Left lung (tissue), 10 donors: ENCODE data around the gene ADIPOR2. TPM values are rescaled to one million over a fixed set of nuclear protein-coding genes. Genes with fewer than 3 reads are reported as not detected.

ENCODE experiments used
- ATAC-seq: fragments of 200-7000 bp; cut with Tn5 transposase; one replicate; pipeline ENCODE4 v1.9.1; 2020; ENCODE audit warnings: moderate library complexity
- DNase-seq, 4 donors: peaks; one replicate each; pipeline ENCODE4 v3.0.0-alpha.2; 2013 to 2020
- H3K27ac ChIP-seq, 2 donors: fragments of 200-600 bp; sonication (generic) in 1 of 2; one replicate each; pipeline versions ENCODE4 v1.5.0 to v1.8.0; 2020 to 2021
- H3K27me3 ChIP-seq, 2 donors: fragments of 200-600 bp; sonication (generic) in 1 of 2; one replicate each; pipeline versions ENCODE4 v1.5.0 to v1.8.0; 2020 to 2021
- H3K36me3 ChIP-seq, 2 donors: fragments of 200-600 bp; sonication (generic) in 1 of 2; one replicate each; pipeline versions ENCODE4 v1.5.0 to v1.8.0; 2020 to 2021
- H3K4me1 ChIP-seq, 2 donors: fragments of 200-600 bp; one replicate each; pipeline ENCODE4 v1.8.0; 2021
- H3K4me3 ChIP-seq, 2 donors: fragments of 200-600 bp; sonication (generic) in 1 of 2; one replicate each; pipeline versions ENCODE4 v1.5.0 to v1.8.0; 2020 to 2021; ENCODE audit warnings: mild to moderate bottlenecking in 1 of 2
- H3K9me3 ChIP-seq, 2 donors: fragments of 200-600 bp; sonication (generic) in 1 of 2; one replicate each; pipeline versions ENCODE4 v1.5.0 to v1.8.0; 2020 to 2021
- CTCF ChIP-seq, 2 donors: fragments of 200-600 bp; sonication (generic) in 1 of 2; IDR thresholded peaks; one replicate each; pipeline versions ENCODE4 v1.5.0 to v1.8.0; 2021; ENCODE audit warnings: antibody characterized with exemption in 2 of 2
- intact Hi-C, 2 donors: fragments of 100-400 bp; cut with DNase I; formaldehyde crosslinking; loops; one replicate each; pipeline versions ENCODE4 v1.11.2 to v1.14.2; 2022
- polyA plus RNA-seq, 6 donors: library from polyadenylated mRNA; unstranded; fragments of 120-200 nt; gene quantifications; one replicate each; pipeline ENCODE4 v1.2.1, GENCODE V29; 2013; ENCODE audit not compliant: insufficient read length in 6 of 6
- total RNA-seq, 2 donors: library from RNA; stranded (reverse); fragmentation: NEBNext Ultra II Directional; extraction: Animal tissue kit (Norgen Biotek cat#: 25700); gene quantifications; one replicate each; pipeline ENCODE4 v1.2.1, GENCODE V29; 2021
- donor health status: DM: no; HTN: yes; CAD: no.
- donor health status: DM: no; HTN: no; CAD: no.

Gene ADIPOR2
- total and polyA plus RNA-seq, 8 donors: 37.0 to 66.8 (median 41.7) TPM

DNA sequence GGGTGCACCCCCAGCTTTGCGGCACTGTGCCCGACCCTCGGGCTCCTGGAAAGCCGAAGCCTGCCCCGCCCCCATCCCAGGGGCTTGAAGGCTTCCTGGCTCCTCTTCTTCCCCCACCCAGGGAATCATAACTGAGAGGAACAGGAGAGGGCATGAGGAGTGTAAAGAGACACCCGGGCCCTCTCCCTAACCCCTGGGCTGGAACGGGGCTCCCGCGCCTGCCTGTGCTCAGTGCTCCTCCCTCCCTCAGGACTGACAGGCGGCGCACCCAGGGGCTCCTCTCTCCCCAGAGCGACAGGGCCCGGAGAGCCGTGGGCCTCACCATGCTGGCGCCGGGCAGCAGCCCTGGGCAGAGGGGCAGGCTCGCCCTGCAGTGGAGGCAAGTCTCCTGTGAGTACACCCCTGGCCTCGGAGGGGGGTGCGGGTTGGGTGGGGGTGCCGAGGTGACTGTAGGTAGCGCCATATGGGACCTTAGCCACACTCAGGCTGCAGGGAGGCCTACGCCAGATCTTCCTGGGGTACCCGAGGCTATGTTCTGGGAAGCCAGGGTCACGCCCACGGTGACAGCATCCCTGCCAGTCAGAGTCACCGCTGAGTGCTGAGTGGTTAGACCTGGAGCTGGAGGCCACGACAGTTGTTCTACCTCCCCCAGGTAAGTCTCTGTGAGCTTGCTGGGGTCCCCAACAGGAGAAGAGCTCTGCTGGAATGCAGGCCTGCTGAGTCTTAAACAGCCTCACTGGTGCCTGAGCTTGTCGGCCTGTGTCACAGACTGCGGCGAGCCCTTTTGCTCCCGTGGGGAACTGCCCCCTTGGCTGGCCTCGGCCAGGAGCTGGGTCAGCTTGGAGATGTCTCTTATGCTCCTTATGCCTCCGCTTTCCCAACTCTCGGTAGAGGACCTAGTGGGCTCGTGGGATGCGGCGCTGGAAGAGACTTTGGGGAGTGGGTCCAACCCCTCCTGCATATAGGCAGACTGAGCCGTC, 137.2 kb downstream of the ADIPOR2 start:
- intact Hi-C loops: no loop called here
- no peaks in the 10 kb centered on the region for H3K36me3 ChIP-seq
- no peak overlapping the region for H3K27ac ChIP-seq
- no peaks in the 10 kb centered on the region for H3K9me3 ChIP-seq
- no peaks in the 10 kb centered on the region for H3K4me1 ChIP-seq
- ATAC-seq (no peak), DNase-seq (peak in 1 of 4 donors; percentile 62)
- TF ChIP-seq CTCF (IDR thresholded peaks at IDR 0.05): no peak
- H3K4me3 ChIP-seq: no peak overlapping the region
- H3K27me3 ChIP-seq: peaks cover 18 to 79% of the 10 kb centered on the region in 2 donors

DNA sequence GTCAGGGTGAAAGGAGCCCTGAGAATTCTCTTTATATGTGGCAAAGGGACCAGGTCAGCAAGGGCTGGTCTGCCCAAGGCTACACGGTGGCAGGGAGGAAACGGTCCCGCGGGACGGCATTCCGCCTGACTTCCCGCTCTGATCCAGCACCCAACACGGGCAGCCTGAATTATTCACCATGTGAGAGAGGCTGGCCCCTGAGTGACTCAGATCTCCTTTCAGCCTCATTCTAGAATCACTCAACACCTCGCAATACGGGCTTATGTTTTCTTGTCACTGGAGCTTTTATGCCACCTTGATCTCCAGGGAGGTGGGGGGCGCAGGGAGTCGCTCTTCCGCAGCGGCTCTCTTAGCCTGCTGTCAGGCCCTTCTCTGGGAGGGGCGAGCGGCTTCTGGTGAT, 138.0 kb downstream of the ADIPOR2 start:
- H3K9me3 ChIP-seq: no peaks in the 10 kb centered on the region
- ATAC-seq: no peak
- no peaks in the 10 kb centered on the region for H3K4me1 ChIP-seq
- peaks cover 18 to 79% of the 10 kb centered on the region in 2 donors for H3K27me3 ChIP-seq
- intact Hi-C loops: no loop called here
- DNase-seq: peak in 1 of 4 donors; percentile 22
- no peak overlapping the region for H3K4me3 ChIP-seq
- TF ChIP-seq CTCF (IDR thresholded peaks at IDR 0.05): no peak
- H3K36me3 ChIP-seq: no peaks in the 10 kb centered on the region
- H3K27ac ChIP-seq: no peak overlapping the region

GRCh38 chr12:1829306-1829900, 138.5 kb downstream of the ADIPOR2 start:
- peaks cover 18 to 80% of the 10 kb centered on the region in 2 donors for H3K27me3 ChIP-seq
- H3K4me3 ChIP-seq: no peak overlapping the region
- no peak for ATAC-seq
- DNase-seq: peak in 1 of 4 donors; percentile 53
- H3K9me3 ChIP-seq: no peaks in the 10 kb centered on the region
- no peak for TF ChIP-seq CTCF (IDR thresholded peaks at IDR 0.05)
- intact Hi-C loops: no loop called here
- H3K36me3 ChIP-seq: no peaks in the 10 kb centered on the region
- H3K4me1 ChIP-seq: no peaks in the 10 kb centered on the region
- no peak overlapping the region for H3K27ac ChIP-seq

DNA sequence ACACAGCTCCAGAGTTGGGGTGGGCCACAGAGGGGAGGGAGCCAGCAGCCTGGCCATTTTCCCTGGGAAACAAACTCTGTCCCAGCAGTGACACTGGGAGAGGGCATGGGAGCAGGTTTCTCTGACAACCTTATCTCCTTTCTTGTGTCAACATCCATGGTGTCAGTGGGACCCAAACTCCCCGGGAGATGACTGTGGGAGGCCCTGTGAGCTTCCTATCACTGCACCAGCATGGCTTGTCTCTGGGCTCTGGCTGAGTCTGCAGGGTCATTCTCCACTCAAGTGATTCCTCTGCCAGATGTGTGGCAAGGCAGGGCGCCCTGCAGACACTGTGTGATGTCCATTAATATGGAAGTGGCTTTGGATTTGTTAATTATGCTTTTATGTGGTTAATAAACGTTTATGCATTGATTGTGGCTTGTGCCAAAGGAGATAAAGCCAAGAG, 139.6 kb downstream of the ADIPOR2 start:
- H3K27me3 ChIP-seq: peaks cover 18 to 87% of the 10 kb centered on the region in 2 donors
- no peaks in the 10 kb centered on the region for H3K9me3 ChIP-seq
- no peak for TF ChIP-seq CTCF (IDR thresholded peaks at IDR 0.05)
- no peak overlapping the region for H3K27ac ChIP-seq
- no peak for ATAC-seq
- no peaks in the 10 kb centered on the region for H3K4me1 ChIP-seq
- no peaks in the 10 kb centered on the region for H3K36me3 ChIP-seq
- peak in 2 of 4 donors; percentile 8 to 15 for DNase-seq
- H3K4me3 ChIP-seq: no peak overlapping the region
- intact Hi-C loops: no loop called here
